ENCODE data around the gene LRRFIP1. TPM values are rescaled to one million over a fixed set of nuclear protein-coding genes. Genes with fewer than 3 reads are reported as not detected.

LRRFIP1 gene
- total RNA-seq, 2 donors from 2014 or later: 66.1 to 73.1 TPM

GRCh38 chr2:237727363-237727762 lies 100.0 kb downstream of the LRRFIP1 start:
- Histone ChIP-seq H3K4me1 (replicated peaks) (peaks cover 12% of the 10 kb centered on the region), H3K27me3 (replicated peaks; ENCODE audit: insufficient read depth) (no peaks in the 10 kb centered on the region), H3K4me3 (no peak overlapping the region), H3K9me3 (no peaks in the 10 kb centered on the region), H3K27ac (no peak overlapping the region), H3K36me3 (no peaks in the 10 kb centered on the region)
- DNase-seq (ENCODE audit: low spot score): no peak
- TF ChIP-seq POLR2A (IDR thresholded peaks at IDR 0.05) (no peak), POLR2AphosphoS5 (IDR thresholded peaks at IDR 0.05) (no peak)
- TF ChIP-seq, protein P1, sequence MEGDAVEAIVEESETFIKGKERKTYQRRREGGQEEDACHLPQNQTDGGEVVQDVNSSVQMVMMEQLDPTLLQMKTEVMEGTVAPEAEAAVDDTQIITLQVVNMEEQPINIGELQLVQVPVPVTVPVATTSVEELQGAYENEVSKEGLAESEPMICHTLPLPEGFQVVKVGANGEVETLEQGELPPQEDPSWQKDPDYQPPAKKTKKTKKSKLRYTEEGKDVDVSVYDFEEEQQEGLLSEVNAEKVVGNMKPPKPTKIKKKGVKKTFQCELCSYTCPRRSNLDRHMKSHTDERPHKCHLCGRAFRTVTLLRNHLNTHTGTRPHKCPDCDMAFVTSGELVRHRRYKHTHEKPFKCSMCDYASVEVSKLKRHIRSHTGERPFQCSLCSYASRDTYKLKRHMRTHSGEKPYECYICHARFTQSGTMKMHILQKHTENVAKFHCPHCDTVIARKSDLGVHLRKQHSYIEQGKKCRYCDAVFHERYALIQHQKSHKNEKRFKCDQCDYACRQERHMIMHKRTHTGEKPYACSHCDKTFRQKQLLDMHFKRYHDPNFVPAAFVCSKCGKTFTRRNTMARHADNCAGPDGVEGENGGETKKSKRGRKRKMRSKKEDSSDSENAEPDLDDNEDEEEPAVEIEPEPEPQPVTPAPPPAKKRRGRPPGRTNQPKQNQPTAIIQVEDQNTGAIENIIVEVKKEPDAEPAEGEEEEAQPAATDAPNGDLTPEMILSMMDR (IDR thresholded peaks at IDR 0.05): no peak
- intact Hi-C loops (cut with DNase I): no loop called here
- 79% methylated on average over 5 of the region's 5 CpGs for WGBS

DNA sequence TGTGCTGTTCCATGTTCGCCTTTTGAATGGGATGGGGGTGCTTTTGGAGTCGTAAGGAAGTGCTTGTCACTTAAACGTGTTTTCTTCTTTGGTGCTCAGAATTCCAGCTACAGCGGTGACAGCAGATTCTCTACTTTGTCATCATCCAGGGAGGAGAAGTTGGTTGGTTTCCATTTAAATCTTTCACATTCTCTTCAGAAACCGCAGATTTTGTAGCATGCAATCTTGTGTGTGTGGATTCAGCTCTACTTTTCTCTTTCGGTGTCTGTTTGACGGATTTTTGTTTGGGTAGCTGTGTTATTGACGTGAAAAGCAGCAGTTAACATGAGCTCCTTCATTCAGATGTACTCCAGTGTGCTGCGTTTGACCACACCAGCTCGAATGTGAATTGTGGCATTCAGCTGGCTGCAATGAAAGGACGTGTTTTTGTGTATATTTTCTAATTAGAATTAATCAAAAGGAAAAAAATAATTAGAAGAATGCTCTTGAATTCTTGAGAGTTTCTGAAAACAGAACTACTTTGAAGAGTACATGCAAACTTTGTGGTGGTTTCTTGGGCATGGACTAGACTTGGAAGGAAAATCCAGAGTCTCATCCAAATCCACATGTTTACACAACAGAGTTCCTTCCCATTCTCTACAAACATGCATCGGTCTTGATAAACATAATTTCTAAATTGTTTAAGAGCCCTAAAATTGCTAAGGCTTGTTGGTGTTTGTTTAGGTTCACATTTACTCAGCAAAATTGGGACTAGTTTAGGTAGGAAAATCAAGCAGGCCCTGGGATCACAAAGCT lies 102.5 kb downstream of the LRRFIP1 start:
- peak overlapping the region in 1 of 2 donors; percentile 86 for H3K27ac ChIP-seq
- TF ChIP-seq, protein P1 (IDR thresholded peaks at IDR 0.05): no peak
- no peak for TF ChIP-seq POLR2A (IDR thresholded peaks at IDR 0.05)
- TF ChIP-seq POLR2AphosphoS5 (IDR thresholded peaks at IDR 0.05): no peak
- no peak overlapping the region for H3K4me3 ChIP-seq
- no peaks in the 10 kb centered on the region for H3K36me3 ChIP-seq
- no peaks in the 10 kb centered on the region for H3K27me3 ChIP-seq (replicated peaks; ENCODE audit: insufficient read depth)
- H3K9me3 ChIP-seq: no peaks in the 10 kb centered on the region
- intact Hi-C loops (cut with DNase I): no loop called here
- DNase-seq (ENCODE audit: low spot score): no peak
- WGBS: 87% methylated on average over 12 of the region's 12 CpGs
- H3K4me1 ChIP-seq (replicated peaks): peaks cover 30% of the 10 kb centered on the region

DNA sequence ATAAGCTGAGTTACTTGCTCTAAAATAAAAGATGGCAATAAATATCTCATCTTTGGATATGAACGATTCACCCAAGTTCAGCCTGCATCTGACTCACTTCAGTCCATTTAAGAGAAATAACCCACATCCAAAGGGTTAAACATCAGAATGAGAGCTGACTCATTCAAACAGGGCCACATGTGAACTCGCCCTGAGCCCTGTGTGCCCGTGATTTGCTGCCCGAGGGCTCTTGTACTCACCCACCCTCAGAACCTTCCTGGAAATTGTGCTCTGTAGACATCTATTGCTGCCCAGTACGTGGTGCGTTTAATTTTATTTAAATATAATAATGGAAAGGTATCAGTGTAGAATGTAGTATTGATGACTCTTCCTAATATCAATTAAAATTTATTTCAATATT lies 104.3 kb downstream of the LRRFIP1 start:
- Histone ChIP-seq H3K27me3 (replicated peaks; ENCODE audit: insufficient read depth) (no peaks in the 10 kb centered on the region), H3K4me1 (replicated peaks) (peaks cover 46% of the 10 kb centered on the region), H3K36me3 (no peaks in the 10 kb centered on the region), H3K27ac (peak overlapping the region; percentile 83 to 86), H3K4me3 (no peak overlapping the region), H3K9me3 (no peaks in the 10 kb centered on the region)
- TF ChIP-seq, protein P1 (IDR thresholded peaks at IDR 0.05): no peak
- TF ChIP-seq POLR2A (IDR thresholded peaks at IDR 0.05) (no peak), POLR2AphosphoS5 (IDR thresholded peaks at IDR 0.05) (no peak)
- DNase-seq (ENCODE audit: low spot score): no peak
- intact Hi-C loops (cut with DNase I): no loop called here
- WGBS: 46% methylated on average over 6 of the region's 6 CpGs

GRCh38 chr2:237732070-237732469 lies 104.7 kb downstream of the LRRFIP1 start:
- no peaks in the 10 kb centered on the region for H3K9me3 ChIP-seq
- no peaks in the 10 kb centered on the region for H3K36me3 ChIP-seq
- H3K27me3 ChIP-seq (replicated peaks; ENCODE audit: insufficient read depth): no peaks in the 10 kb centered on the region
- DNase-seq (ENCODE audit: low spot score): no peak
- intact Hi-C loops (cut with DNase I): no loop called here
- WGBS: 71% methylated on average over 10 of the region's 10 CpGs
- H3K27ac ChIP-seq: peak overlapping the region; percentile 83 to 86
- TF ChIP-seq, protein P1 (IDR thresholded peaks at IDR 0.05): no peak
- TF ChIP-seq POLR2A (IDR thresholded peaks at IDR 0.05) (no peak), POLR2AphosphoS5 (IDR thresholded peaks at IDR 0.05) (no peak)
- H3K4me1 ChIP-seq (replicated peaks): peaks cover 48% of the 10 kb centered on the region
- H3K4me3 ChIP-seq: no peak overlapping the region

All from prostate gland (tissue), 2 donors.